Measurements from ENCODE around the gene STARD3.

The STARD3 gene

DNA sequence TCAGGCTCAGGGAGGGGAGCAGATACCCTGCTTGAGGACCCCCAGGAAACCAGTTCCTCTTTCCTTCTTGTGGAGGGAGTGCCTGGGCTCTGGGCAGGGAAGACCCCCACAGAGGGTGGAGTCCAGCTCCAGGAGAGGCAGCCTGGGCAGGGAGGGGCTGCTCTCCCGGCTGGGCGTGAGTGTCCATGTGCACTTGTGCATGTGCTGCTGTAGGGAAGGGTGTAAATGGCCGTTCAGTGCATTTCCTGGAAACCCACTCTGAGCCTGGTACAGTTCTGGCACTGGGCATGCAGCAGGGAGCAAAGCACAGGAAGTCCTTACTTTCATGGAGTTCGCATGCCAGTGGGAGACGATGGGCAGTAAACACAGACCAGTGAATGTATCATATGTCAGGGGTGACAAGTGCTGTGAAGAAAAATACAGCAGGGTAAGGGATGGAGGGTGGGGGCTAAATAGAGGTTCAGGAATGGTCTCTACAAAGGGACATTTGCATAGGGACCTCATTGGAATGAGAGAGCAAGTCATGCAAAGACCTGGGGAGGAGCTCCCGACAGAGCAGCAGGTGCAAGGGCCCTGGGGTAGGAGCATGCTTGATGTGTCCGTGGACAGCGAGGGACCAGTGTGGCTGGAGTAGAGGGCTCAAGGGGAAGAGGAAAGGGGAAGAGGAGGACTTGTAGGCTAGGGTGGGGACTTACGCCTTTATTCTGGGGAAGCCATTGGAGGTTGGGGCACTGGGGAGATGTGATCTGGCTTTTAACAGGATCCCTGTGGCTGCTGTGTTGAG is 5.5 kb downstream of the STARD3 start:
- DNase-seq (ENCODE audit: low spot score): no peak
- TF ChIP-seq, protein P1, sequence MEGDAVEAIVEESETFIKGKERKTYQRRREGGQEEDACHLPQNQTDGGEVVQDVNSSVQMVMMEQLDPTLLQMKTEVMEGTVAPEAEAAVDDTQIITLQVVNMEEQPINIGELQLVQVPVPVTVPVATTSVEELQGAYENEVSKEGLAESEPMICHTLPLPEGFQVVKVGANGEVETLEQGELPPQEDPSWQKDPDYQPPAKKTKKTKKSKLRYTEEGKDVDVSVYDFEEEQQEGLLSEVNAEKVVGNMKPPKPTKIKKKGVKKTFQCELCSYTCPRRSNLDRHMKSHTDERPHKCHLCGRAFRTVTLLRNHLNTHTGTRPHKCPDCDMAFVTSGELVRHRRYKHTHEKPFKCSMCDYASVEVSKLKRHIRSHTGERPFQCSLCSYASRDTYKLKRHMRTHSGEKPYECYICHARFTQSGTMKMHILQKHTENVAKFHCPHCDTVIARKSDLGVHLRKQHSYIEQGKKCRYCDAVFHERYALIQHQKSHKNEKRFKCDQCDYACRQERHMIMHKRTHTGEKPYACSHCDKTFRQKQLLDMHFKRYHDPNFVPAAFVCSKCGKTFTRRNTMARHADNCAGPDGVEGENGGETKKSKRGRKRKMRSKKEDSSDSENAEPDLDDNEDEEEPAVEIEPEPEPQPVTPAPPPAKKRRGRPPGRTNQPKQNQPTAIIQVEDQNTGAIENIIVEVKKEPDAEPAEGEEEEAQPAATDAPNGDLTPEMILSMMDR (IDR thresholded peaks at IDR 0.05; ENCODE audit: extremely low read depth, missing control alignments): no peak

DNA sequence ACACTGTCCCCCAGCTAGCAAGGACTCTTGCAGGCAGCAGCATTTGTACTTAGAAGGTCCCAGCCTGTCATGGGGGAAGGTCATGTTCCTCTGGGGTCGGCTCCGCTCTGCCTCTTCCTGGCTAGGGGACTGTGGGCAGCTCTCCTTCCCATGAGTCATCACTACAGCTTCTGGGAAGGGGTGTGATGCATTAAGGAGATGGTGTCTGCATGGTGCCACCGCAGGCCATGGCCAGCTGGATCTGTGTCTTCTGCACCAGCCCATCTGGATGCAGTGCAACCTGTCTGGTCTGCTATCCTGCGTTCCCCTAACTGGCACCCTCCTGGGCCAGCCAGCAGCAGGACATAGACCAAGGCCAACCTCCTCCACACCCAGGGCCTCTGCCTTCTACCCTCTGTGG is 6.3 kb downstream of the STARD3 start:
- DNase-seq (ENCODE audit: low spot score): no peak
- TF ChIP-seq, protein P1 (IDR thresholded peaks at IDR 0.05; ENCODE audit: extremely low read depth, missing control alignments): no peak

DNA sequence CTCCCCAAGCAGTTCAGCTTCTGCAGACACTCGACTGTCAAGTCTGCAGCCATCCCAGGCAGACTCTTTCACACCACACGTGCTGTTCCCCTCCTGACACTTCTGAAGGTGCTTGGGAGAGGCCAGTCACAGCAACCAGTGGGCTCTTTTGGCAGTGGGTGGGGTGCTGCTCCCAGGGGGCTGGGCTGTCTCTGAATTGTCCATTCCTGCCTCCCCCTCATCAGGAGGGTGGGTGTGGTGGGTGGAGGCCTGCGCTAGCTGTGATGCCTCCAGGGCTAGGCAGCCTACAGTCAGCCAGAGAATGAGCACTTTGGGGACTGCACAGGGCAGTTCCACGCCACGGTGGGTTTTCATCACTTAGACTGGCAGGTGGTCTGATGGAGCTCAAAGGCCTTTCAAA is 10.3 kb downstream of the STARD3 start:
- TF ChIP-seq, protein P1 (IDR thresholded peaks at IDR 0.05; ENCODE audit: extremely low read depth, missing control alignments): no peak
- no peak for DNase-seq (ENCODE audit: low spot score)

DNA sequence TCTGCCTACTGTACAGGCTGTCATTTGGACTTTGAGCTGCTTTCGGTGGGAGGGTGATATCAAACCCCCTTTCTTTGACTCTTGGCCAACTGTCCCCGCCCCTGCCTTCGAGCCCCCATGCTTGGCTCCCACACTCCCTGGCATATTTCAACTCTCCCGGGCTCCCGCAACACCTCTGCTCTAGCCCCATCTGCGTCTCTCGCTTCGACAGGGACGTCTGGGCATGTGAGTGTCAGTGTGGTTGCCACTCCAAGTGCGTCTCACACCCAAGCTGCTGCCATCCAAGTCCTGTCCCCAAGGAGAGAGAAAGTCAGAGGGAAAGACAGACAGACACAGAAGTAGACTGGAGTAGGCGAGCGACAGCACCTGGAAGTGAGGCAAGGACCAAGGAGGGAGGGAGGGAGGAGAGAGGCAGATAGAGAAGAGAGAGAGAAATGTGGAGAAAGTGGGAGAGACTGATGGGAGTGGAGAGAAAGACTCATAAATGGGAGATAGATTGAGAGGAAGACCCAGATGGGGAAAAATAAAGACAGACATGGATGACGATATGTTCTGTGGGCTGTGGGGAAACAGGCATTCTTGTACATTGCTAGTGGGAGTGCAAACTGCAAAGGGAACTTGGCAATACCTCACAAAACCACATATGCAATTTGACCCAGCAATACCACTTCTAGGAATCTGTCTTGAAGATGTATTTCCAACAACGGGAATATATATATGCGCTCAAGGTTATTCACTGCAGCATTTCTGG is 11.8 kb downstream of the STARD3 start:
- DNase-seq (ENCODE audit: low spot score): no peak
- TF ChIP-seq, protein P1 (IDR thresholded peaks at IDR 0.05; ENCODE audit: extremely low read depth, missing control alignments): no peak

DNA sequence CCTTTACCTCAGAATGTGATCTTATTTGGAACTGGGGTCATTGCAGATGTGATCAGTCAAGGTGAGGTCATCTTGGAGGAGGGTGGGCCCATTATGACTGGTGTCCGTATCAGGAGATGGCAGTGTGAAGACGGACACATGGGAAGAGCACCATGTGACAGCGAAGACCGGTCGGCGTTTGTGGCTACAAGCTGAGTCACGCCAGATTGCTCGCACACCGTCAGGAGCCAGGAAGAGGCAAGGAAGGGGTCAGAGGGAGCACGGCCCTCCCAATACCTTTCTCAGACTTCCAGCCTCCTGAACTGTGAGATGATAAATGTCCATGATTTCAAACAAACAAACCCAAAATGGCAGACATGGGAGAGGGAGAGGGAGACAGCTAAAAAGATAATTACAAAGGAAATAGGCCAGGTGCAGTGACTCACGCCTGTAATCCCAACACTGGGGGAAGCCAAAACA is 13.2 kb downstream of the STARD3 start:
- DNase-seq (ENCODE audit: low spot score): no peak

DNA sequence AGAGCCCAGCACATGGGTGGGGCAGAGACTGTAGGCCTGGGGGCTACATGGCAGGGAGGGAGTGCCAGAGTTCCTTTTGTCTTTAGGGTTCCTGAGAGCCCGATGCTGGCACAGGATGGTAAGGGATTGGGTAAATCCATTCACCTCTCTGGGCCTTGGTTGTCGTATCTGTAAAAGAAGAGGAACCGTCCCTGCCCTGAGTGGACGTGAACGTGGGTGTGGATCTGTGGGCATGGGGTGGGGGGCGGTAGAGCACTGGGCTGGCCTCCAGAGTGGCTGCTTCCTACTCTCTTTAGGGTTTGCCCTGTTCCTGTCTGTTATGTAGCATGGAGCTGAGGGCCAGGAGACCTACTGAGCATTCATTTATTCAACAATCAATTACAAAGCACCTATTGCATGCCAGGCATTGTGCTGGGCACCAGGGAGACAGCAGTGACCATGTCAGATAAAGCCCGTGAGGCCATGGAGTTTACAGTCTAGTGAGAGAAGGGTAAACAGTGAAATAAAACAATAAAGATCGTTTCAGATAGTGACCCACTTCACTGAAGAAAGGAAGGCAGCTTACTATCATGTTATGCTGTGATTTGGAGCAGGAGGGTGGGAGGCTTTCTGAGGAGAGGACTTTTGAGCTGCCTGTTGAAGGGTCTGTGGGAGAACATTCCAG is 15.1 kb downstream of the STARD3 start:
- DNase-seq (ENCODE audit: low spot score): no peak
- TF ChIP-seq, protein P1 (IDR thresholded peaks at IDR 0.05; ENCODE audit: extremely low read depth, missing control alignments): no peak

More for the DNA sequence above, 13.2 kb downstream of the STARD3 start:
- TF ChIP-seq, protein P1 (IDR thresholded peaks at IDR 0.05; ENCODE audit: extremely low read depth, missing control alignments): no peak
